GM18526 (cell line): ENCODE measurements around the gene CEP112.

Experiments
- POLR2A ChIP-seq: IDR thresholded peaks from 3 replicates; pipeline ENCODE4 v1.6.1; 2011; ENCODE audit not compliant: insufficient read length; ENCODE audit errors: extremely low read depth

CEP112 gene

DNA sequence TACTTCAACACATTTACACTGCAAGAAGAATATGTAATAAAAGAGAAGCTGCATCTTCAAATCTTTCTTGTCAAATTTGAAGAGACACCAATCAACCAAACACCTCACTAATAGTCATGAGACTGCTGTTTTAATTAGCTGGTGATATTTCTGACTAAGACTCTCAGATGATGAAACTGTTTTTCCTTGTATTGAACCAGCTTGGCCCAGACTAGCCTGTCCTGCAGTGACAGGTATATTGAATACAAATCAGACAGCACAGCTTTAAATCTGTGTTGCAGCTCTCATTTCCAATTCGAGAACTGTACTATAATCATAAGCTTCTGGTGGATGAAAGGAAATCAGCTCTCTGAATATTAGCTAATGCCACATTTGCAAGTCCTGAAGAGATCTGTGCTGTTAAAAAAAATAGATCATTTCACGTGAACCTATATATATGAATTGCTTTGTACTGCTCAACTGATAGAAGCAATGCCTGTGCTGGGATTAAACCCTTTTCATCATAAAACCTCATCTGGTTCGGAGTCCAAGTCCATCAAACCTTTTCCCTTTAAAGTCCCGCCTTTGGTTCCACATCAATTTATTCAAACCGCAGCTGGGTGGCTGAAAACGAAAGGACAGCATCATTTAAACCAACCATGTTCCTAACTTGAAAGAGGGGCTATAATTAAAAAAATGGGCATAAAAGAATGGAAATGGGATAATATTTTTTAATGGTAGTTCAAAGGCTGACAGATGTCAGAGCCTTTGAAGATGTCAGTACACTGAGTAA lies 306.2 kb downstream of the CEP112 start:
- no peak for TF ChIP-seq POLR2A

DNA sequence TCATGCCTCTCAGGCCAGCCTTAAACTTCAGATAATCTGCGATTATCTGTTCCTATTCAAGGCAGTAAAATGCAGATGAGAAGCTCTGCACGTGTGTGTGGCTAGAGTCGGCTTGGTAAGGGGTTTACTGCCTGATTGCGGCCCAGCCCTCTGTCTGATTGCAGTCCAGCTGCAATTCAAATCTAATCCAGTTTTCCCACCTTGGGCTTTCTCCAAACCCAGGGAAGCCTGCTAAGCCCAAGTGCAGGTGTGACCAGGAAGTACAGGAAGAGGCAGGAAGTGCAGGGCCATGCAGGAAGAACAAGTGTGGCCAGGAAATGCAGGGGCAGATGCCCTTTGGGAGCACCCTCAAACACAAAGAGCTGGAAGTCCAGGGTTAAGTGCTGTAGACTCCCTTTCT lies 314.9 kb downstream of the CEP112 start:
- TF ChIP-seq POLR2A = no peak

DNA sequence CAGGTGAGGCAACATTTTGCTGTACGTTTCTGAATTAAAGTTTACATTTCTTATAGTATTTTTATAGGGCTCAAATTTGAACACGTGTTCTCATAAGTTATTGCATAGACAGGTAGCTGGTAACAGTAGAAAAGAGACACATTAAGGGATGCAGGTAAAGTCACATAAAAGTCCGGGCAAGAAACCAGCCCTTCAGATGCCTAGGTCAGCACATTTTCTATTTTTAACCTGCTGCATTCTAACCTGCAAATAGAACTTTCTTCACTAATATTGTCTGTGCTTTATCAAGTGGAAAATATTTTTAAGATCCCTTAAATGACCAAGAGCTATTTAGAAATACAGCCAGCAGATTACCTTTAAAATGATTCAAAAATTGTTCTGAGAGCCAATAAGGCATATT lies 323.1 kb downstream of the CEP112 start:
- no peak for TF ChIP-seq POLR2A

DNA sequence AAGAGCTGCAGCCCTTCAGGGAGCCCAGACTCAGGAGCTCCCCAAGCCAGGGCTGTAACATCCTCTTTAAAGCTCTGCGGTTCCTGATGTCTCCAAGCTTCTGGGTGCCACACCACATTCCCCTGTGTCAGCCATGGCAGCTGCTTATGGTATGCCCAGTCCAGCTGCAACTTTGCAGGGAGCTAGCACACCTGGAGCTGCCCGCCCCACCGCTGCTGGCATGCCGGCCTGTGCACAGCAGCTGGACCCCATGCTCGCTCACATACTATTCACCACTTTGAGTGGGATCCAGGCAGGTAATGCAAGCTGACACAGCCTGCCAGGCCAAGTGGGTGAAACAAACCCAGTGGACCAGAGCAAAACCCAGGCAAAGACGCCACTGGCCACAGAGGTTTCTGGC lies 324.9 kb downstream of the CEP112 start:
- TF ChIP-seq POLR2A = no peak

DNA sequence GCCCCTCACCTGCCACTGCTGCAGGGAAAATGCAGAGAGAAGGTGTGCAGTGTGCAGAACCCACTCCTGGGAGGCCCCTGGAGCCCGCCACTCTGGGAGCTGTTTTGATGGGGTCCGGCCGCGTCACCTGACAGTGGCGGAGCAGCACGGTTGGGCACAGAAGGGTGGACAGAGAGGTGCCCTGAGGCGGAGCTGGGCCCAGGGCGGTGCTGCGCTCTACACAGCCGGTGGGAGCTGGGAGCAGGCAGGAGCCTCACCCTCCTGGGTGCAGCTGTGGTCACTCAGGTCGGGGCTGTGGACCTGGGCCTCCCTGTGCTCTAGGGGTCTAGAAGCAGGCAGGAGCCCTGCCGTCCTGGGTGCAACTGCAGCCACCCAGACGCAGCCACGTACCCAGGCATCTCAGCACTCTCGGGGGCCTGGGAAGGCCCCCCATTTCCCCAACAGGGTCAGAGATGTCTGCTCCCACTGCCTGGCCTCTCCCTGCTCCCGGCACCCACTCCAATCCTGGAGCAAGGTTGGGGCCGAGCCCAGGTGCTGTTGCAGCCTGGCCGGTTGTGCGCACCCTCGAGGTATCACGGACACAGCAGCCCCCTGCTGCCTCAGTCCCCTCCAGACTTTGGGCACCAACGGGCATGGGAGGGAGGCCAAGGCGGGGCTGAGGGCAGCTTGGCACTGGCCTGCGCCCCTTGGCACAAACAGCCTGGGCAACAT lies 326.1 kb downstream of the CEP112 start:
- TF ChIP-seq POLR2A = no peak

DNA sequence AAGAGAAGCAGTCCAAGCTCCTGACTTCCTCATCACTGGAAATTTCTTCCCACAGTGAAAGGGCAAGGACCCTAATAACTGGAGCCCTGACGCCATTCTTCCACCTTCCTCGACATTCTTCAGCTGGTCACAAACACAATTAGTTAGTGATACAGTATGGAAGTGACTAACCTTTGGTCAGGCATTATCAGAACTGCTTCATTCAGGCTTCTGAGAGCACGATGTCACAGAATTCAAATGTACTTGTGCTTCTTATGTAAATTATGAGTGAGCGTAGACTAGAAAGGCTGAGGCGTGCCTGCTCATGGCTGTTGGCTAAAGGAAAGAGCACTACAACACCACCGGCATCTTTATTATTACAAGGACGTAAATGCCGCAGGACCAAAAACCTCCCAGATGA lies 327.5 kb downstream of the CEP112 start:
- no peak for TF ChIP-seq POLR2A

DNA sequence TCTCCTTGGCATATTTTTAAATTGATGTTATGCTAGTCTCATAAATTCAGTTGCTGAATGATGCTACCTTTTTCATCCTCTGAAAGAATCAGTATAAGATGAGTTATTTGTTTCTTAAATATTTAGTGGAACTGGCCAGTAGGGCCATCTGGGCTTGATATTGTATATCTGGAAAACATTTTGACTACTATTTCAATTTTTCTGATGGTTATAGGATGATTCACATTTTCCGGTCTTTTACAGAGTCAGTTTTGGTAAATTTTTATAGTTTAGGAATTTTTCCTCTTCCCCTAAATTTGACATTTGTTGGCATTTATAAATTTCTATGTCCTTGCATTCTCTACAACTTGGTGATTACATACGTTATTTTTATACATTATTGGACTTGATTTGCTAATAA lies 334.2 kb downstream of the CEP112 start:
- no peak for TF ChIP-seq POLR2A

DNA sequence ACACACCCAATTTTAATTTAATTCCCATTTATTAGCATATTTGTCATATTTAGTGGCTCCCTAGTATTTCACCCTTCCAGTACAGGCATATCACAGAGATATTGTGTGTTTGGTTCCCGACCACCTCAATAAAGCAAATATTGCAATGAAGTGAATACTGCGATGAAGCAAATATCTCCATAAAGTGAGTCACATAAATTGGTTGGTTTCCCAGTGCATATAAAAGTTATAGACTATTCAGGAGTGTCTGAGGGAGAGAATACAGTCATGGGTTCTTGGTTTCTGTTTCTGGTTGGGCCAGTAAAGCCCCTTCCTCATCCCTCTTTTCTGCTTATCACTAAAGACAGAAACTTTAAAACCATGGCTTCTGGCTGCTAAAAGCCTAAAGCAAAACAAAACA lies 335.1 kb downstream of the CEP112 start:
- TF ChIP-seq POLR2A = no peak

DNA sequence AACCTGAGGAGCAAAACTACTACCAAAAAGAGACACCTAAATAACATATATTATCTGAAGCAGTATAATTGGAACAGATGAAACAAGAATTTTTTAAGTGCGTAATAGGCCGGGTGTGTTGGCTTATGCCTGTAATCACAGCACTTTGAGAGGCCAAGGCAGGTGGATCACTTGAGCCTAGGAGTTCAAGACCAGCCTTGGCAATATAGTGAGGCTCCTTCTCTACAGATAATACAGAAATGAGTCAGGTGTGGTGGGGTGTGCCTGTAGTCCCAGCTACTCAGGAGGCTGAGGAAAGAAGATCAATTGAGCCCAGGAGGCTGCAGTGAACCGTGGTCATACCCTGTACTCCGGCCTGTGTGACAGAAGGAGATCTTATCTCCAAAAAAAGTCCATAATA lies 336.3 kb downstream of the CEP112 start:
- TF ChIP-seq POLR2A = no peak

DNA sequence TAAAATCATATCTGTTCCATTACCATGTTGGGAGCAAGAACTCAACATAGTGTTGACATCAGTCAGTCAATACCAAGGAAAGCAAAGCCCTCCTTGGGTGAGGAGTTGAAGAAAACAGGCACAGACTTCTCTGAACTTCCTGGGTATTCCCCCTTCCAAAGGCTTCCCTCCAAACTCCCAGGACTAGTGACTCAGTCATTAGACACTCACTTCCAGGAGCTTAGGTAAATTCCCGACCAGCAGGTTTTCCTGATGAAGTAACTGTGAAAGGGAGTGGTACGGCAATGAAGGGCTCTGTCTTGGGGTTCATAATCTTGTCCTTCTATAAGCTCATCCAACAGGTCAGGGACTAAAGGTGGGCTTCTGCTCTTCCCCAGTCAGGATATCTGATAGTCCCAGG lies 336.7 kb downstream of the CEP112 start:
- no peak for TF ChIP-seq POLR2A

DNA sequence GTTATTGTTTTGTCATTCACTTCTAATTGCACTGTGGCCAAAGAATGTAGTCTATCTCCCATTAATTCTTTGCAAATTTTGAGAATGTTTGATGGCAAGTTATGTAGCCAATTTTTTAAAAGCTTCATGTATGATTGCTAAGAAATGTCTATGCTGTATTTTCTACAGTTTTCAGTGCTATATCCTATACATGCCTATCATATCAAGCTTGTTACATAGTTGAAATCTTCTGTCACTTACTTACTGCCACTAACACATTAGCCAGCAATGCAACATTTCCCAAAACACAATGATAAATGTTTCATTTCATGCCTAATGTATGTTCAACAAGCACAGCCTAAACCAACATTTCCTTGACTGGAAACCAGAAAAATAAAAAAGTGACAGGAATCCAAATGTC lies 338.1 kb downstream of the CEP112 start:
- no peak for TF ChIP-seq POLR2A

DNA sequence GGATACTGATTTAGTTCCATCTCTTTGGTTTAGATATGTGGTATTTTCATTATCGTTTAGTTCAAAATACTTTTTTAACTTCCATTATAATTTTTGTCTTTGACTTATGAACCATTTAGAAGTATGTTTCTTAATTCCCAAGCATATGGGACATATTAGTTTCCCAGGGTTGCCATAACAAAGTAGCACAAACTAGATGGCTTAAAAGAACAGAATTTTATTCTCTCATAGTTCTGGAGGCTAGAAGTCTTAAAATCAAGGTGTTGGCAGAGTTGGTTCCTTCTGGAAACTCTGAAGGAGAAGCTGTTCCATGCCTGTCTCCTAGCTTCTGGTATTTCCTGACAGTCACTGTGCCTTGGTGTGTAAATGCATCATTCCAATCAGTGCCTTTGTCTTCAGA lies 339.0 kb downstream of the CEP112 start:
- TF ChIP-seq POLR2A = no peak

DNA sequence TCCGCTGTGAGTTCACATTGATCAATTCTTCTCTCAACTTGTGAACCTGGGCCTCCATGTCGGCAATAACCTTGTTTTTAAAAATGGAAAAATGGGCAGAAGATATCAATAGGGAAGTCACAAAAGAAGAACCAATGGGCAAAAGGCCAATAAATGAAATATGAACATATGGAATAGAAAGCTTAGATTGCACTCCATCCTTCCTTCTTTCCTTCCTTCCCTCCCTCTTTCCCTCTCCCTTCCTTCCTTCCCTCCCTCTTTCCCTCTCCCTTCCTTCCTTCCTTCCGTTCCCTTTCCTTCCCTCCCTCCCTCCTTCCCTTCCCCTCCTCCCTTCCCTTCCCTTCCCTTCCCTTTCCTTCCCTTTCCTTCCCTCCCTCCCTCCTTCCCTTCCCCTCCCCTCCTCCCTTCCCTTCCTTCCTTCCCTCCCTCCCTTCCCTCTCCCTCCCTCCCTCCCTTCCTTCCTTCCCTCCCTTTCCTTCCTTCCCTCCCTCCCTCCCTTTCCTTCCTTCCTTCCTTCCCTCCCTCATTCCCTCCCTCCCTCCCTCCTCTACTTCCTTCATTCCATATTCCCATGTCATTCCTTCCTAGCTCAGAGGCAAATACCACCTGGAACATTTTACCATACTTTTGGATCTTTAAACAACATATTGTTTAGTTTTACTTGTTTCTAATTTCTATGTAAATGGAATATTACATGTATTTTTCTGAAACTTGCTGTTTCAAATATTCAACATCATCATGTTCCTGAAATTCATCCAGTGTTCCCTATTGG lies 339.8 kb downstream of the CEP112 start:
- TF ChIP-seq POLR2A = no peak

DNA sequence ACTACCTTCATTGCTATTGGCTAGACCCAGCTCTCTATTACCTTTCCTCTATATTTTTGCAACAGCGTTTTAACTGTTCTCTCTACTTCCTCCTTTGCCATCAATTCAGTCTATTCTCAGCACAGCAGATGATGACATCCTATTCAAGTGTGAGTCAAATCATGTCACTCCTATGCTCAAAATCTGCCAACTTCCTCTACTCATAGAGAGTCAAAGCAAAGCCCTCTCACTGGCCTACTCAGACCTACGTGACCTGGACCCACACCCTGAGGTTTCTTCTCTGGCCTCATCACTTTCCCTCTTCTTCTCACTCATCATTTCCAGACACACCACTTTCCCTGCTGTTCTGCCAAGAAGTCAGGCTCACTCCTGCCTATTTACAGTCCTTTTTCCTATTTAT lies 341.4 kb downstream of the CEP112 start:
- no peak for TF ChIP-seq POLR2A

DNA sequence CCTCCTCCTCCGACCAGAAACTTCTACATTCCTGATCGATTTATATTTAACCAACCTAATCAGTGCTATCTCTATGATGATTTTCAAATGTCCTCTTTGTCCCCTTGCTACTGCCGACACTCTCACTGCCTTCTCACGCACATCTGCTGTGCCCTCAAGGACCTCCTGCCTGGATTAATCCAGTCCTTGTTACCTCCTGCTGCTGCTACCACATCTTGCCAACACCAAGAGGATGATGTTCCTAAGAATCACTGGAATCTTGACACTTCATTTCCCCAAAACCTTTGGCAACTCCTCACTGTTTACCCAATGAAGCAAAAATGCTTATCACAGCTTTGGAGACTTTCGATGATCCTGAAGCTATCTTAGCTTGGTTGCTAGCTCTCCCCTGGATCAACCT lies 343.2 kb downstream of the CEP112 start:
- TF ChIP-seq POLR2A = no peak

DNA sequence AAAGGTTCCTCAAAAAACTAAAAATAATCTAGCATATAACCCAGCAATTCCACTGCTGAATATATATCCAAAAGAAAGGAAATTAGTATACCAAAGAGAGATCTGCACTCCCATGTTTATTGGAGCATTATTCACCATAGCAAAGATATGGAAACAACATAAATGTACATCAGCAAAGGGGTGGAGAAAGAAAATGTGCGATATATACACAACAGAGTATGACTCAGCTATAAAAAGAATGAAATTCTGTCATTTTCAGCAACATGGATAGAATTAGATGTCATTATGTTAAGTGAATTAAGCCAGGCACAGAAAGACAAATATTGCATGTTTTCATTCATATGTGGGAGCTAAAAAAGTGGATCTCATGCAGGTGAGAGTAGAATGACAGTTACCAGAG lies 350.8 kb downstream of the CEP112 start:
- TF ChIP-seq POLR2A = no peak

DNA sequence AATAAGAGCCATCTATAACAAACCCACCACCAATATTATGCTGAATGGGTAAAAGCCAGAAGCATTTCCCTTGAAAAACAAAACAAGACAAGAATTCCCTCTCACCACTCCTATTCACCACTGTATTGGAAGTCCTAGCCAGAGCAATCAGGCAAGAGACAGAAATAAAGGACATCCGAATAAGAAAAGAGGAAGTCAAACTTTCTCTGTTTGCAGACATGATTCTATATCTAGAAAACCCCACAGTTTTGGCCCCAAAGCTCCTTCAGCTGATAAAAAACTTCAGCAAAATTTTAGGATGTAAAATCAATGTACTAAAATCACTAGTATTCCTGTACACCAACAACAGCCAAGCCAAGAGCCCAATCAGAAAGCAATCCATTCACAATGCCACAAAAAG lies 358.7 kb downstream of the CEP112 start:
- TF ChIP-seq POLR2A = no peak

DNA sequence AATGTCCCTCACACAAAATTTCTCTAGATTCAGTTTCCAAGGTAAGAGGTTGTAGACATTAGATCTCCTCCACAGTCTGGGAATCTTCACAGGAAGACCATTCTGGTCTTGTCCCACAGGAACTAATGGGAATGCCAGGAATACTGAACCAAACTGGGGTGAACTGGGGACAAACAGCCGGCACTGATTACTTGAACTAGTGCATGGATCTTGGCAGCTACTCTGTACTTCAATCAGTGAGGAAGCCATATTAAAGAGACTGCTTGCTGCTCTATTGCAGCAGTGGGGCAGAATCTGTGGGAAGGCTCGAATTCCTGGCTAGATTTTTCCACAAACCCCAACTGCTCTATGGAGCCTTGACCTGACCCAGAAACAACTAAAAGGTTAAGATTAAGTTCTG lies 361.6 kb downstream of the CEP112 start:
- TF ChIP-seq POLR2A = no peak
